ENCODE measurements around the gene ZPLD1. TPM values are rescaled to one million over a fixed set of nuclear protein-coding genes. Genes with fewer than 3 reads are reported as not detected.

ZPLD1 gene
- total RNA-seq, 4 donors from 2014 or later: not detected

DNA sequence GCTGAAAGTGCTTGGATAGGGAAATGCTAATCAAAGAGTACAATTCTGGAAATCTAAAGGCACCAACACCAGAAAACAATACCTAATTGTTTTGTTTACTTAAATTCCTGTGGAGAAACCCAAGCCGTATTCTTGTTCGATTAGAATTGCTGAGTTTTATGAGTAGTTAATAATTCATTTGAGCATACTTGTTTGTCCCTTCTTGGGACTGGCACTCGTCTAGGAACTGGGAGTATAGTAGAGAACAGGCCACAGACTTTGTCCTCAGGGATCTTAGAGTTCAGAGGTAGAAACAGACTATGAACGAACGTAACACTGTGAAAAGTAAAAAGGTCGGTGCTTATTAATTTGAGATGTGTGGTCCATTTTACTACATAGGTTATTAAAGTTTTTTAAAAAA, 39.4 kb downstream of the ZPLD1 start:
- TF ChIP-seq, protein P1, sequence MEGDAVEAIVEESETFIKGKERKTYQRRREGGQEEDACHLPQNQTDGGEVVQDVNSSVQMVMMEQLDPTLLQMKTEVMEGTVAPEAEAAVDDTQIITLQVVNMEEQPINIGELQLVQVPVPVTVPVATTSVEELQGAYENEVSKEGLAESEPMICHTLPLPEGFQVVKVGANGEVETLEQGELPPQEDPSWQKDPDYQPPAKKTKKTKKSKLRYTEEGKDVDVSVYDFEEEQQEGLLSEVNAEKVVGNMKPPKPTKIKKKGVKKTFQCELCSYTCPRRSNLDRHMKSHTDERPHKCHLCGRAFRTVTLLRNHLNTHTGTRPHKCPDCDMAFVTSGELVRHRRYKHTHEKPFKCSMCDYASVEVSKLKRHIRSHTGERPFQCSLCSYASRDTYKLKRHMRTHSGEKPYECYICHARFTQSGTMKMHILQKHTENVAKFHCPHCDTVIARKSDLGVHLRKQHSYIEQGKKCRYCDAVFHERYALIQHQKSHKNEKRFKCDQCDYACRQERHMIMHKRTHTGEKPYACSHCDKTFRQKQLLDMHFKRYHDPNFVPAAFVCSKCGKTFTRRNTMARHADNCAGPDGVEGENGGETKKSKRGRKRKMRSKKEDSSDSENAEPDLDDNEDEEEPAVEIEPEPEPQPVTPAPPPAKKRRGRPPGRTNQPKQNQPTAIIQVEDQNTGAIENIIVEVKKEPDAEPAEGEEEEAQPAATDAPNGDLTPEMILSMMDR (IDR thresholded peaks at IDR 0.05; ENCODE audit: low read depth): no peak

DNA sequence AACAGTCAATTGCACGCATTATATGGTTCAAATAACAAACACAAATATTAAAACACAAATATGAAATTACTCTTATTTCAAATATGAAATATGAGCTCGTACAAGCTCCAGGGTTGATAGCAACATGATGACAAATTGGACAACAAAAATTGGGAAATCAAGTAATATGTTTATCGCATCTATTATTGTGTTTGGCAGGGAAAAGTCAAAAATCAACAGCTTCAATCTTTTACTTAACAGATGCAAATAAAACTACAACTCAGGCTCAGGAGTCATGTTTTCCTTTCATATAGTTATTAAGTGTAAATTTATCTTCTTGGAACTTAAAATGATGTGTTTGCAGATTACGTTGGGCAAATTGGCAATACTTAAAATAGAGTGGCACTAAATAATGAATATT, 41.4 kb downstream of the ZPLD1 start:
- TF ChIP-seq, protein P1 (IDR thresholded peaks at IDR 0.05; ENCODE audit: low read depth): no peak

DNA sequence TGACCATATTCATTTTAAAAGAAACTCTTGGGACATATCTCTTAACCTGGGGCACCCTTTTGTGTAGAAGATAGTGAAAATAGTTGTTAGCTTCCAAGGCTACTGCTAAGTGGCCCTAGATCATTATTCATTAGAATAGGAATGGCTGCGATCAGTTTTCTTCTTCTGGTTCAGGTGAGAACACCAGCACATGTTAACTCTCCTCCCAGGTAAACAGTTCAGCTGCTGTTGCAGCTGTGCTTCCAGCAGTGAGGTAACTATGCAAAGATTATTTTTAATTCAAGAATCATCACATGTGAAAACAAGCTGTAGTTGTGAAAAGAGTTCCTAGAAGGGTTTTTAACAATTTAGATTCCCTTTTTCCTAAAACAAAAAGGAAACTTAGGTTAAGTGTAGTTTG, 43.3 kb downstream of the ZPLD1 start:
- TF ChIP-seq, protein P1 (IDR thresholded peaks at IDR 0.05; ENCODE audit: low read depth): no peak

DNA sequence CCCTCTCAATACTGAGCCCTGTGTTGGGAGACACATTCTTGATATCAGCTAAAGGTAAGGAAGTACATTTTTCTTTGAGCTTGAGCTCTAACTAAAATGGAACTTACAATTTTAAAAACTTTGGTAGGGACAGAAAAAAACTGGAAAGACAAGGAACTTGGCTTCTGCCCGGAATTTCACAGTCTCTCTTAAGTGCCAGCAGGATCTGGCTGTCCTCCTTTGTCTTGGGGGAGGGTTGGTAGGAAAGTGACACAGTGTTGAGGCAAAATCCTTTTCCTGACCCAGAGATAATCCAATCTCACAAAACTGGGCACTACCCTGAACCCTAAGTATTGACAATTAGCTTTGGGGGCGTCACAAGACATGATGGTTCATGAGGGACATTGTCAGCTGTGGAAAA, 45.3 kb downstream of the ZPLD1 start:
- TF ChIP-seq, protein P1 (IDR thresholded peaks at IDR 0.05; ENCODE audit: low read depth): no peak

DNA sequence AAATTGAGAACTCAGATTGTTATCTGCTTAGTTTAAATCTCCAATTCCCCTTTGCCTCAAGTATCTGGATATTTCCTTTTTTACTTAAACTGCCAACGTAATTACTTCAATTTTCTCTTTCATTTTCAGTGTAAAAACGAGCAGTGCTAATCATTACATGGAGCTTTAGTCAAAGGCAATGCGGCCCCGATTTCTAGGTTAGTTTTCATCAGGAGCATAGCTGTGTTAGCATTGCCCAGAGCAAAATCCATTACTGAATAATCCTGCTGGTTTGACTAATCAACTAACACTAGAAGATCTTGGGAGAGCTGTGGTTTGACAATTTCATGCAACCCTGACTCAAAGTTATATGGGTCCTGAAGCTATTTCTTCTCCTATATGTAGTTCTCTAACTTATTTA, 46.2 kb downstream of the ZPLD1 start:
- TF ChIP-seq, protein P1 (IDR thresholded peaks at IDR 0.05; ENCODE audit: low read depth): no peak

DNA sequence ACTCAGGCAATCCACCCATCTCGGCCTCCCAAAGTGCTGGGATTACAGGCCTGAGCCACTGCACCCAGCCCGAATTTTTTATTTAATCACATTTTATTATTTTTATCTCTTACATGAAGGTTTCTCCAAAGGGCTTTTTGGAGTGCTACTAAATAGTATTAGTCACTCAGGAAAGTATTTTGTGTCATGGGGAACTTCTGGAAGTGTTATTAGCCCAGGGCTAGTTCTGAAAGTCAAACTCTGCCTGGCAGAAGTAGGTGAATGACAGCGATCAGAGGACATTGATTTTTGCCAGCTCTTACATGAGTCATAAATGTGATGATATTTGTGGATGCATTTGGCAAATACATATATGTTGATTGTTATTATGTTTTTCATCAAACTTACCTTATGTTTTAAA, 48.7 kb downstream of the ZPLD1 start:
- TF ChIP-seq, protein P1 (IDR thresholded peaks at IDR 0.05; ENCODE audit: low read depth): no peak

DNA sequence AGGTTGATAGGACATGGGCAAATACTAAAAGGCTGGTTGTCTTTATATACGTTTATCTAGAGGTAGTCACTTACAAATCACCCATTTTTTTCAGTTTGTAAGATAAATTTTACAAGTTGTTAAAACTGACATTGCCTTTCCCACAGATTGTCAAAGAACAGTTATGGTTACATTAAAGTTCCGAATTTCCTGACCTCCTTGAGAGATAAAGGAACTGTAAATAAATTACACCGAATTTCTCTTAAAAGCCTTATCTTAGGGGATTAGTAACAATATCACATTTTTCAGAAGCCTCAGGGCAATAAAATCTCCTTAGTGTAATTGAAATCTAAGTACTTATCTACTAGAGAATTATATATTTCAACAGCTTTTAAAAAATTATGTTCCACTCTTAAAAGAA, 49.5 kb downstream of the ZPLD1 start:
- TF ChIP-seq, protein P1 (IDR thresholded peaks at IDR 0.05; ENCODE audit: low read depth): no peak
